PC-3 (cell line): ENCODE results near the gene GPR156. TPM values are rescaled to one million over a fixed set of nuclear protein-coding genes. Genes with fewer than 3 reads are reported as not detected.

Experiments used
- ATAC-seq: fragments of 200-7000 bp; cut with Tn5 transposase; 2 replicates; pipeline ENCODE4 v1.9.1; 2020; ENCODE audit warnings: mild to moderate bottlenecking, moderate library complexity
- BruUV-seq: library from RNA; stranded (reverse); fragments of 400-500 nt; replicated peaks from 2 replicates; lab custom pipeline; 2021; lab: Mats Ljungman, UMichigan
- CTCF ChIA-PET: fragments of 300-600 bp; sonication (Branson Sonifier 250); formaldehyde crosslinking; loops from one replicate; lab custom pipeline; 2022; ENCODE audit warnings: antibody characterized with exemption; lab: Charles Lee
- POLR2A ChIA-PET: fragments of 300-600 bp; sonication (Branson Sonifier 250); formaldehyde crosslinking; loops from one replicate; lab custom pipeline; 2022; ENCODE audit warnings: antibody characterized with exemption; ENCODE audit not compliant: unreplicated experiment; lab: Charles Lee
- DNase-seq: peaks from one replicate; pipeline ENCODE4 v3.0.0-alpha.2; 2015
- H2AFZ ChIP-seq: fragments of 300-600 bp; sonication (generic); 2 replicates; pipeline ENCODE4 v1.6.0; 2016; ENCODE audit warnings: antibody characterized with exemption, low read length
- H3F3A ChIP-seq: fragments of 300-600 bp; sonication (generic); one replicate; pipeline ENCODE4 v1.6.0; 2017; ENCODE audit warnings: antibody characterized with exemption, low read length, control low read depth, mild to moderate bottlenecking; ENCODE audit not compliant: unreplicated experiment
- H3K27ac ChIP-seq: fragments of 300-600 bp; sonication (generic); 2 replicates; pipeline ENCODE4 v1.5.1; 2016; ENCODE audit warnings: mild to moderate bottlenecking, low read length
- H3K27me3 ChIP-seq: fragments of 300-600 bp; sonication (generic); 2 replicates; pipeline ENCODE4 v1.6.1; 2016; ENCODE audit warnings: low read length, mixed read lengths
- H3K36me3 ChIP-seq: fragments of 300-600 bp; sonication (generic); 2 replicates; pipeline ENCODE4 v1.6.1; 2016; ENCODE audit warnings: low read depth, mixed run types, low read length, mixed read lengths
- H3K4me1 ChIP-seq: fragments of 300-600 bp; sonication (generic); 2 replicates; pipeline ENCODE4 v1.5.1; 2016; ENCODE audit warnings: low read length; ENCODE audit not compliant: insufficient read depth
- H3K4me2 ChIP-seq: fragments of 300-600 bp; sonication (generic); 2 replicates; pipeline ENCODE4 v1.6.0; 2016; ENCODE audit warnings: low read length
- H3K4me3 ChIP-seq: fragments of 300-600 bp; sonication (generic); 2 replicates; pipeline ENCODE4 v1.5.1; 2016; ENCODE audit warnings: mild to moderate bottlenecking, low read length, mixed read lengths
- H3K79me2 ChIP-seq: fragments of 300-600 bp; sonication (generic); 2 replicates; pipeline ENCODE4 v1.6.1; 2017; ENCODE audit warnings: low read length, mixed read lengths
- H3K9ac ChIP-seq: fragments of 300-600 bp; sonication (generic); 2 replicates; pipeline ENCODE4 v1.6.0; 2016; ENCODE audit warnings: mild to moderate bottlenecking, low read length
- H3K9me2 ChIP-seq: fragments of 300-600 bp; sonication (generic); replicated peaks from 2 replicates; pipeline ENCODE4 v1.6.1; 2016; ENCODE audit warnings: mixed run types, low read length, mixed read lengths
- H3K9me3 ChIP-seq: fragments of 300-600 bp; sonication (generic); 2 replicates; pipeline ENCODE4 v1.6.1; 2016; ENCODE audit warnings: low read length, mixed read lengths
- H4K20me1 ChIP-seq: fragments of 300-600 bp; sonication (generic); 2 replicates; pipeline ENCODE4 v1.6.1; 2016; ENCODE audit warnings: low read length, mixed read lengths
- EZH2 ChIP-seq: fragments of 300-600 bp; sonication (generic); IDR thresholded peaks from one replicate; pipeline ENCODE4 v1.6.1; 2017; ENCODE audit warnings: antibody characterized with exemption, mild to moderate bottlenecking, low read length; ENCODE audit not compliant: unreplicated experiment
- EZH2phosphoT487 ChIP-seq: fragments of 300-600 bp; sonication (generic); IDR thresholded peaks from 2 replicates; pipeline ENCODE4 v1.6.1; 2018; ENCODE audit warnings: mild to moderate bottlenecking, antibody characterized with exemption, low read length, borderline replicate concordance
- intact Hi-C: fragments of 100-400 bp; cut with micrococcal nuclease; formaldehyde crosslinking; loops from 2 replicates; pipeline ENCODE4 v1.9.0; 2023
- total RNA-seq: library from RNA; depleted of rRNA; stranded (reverse); fragments of >200 nt; gene quantifications from 2 replicates; pipeline ENCODE4 v1.2.3, GENCODE V29; 2014
- TF ChIP-seq, protein P1 (sequence below): fragments of 300-600 bp; sonication (generic); conservative IDR thresholded peaks from 2 replicates; pipeline ENCODE4 v1.5.1; 2017; ENCODE audit warnings: antibody characterized with exemption, low read depth, mild to moderate bottlenecking, low read length

Gene GPR156
- total RNA-seq, 1 experiment from 2014 or later, result 5.1 TPM

DNA sequence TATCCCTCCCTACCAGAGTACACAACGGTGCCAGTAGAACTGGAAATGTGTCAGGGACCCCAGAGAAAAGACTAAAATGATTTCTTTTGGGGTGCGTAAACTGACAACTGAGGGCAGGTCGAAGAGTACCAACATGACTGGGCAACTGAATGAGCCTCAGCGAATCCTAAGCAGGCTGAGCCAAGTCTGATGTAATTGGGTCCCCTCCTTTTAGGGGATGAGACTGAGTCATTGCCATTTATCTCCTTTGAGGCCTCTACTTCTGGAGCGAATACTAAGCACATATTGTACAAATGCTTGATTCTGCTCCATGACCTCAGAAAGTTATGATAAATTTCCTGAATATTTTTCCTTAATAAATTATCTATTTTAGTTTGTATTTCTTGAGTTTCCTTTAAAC, 17.3 kb upstream of the GPR156 start:
- TF ChIP-seq, protein P1, sequence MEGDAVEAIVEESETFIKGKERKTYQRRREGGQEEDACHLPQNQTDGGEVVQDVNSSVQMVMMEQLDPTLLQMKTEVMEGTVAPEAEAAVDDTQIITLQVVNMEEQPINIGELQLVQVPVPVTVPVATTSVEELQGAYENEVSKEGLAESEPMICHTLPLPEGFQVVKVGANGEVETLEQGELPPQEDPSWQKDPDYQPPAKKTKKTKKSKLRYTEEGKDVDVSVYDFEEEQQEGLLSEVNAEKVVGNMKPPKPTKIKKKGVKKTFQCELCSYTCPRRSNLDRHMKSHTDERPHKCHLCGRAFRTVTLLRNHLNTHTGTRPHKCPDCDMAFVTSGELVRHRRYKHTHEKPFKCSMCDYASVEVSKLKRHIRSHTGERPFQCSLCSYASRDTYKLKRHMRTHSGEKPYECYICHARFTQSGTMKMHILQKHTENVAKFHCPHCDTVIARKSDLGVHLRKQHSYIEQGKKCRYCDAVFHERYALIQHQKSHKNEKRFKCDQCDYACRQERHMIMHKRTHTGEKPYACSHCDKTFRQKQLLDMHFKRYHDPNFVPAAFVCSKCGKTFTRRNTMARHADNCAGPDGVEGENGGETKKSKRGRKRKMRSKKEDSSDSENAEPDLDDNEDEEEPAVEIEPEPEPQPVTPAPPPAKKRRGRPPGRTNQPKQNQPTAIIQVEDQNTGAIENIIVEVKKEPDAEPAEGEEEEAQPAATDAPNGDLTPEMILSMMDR, result no peak
- TF ChIP-seq EZH2phosphoT487 (no peak), EZH2 (no peak)
- no peaks in the 10 kb centered on the region for H3K9me3 ChIP-seq
- peaks cover 4% of the 10 kb centered on the region; the same call in 1 of the 2 replicates for H3K4me1 ChIP-seq
- no peaks in the 10 kb centered on the region for H3K27me3 ChIP-seq
- no peak overlapping the region for H3K4me2 ChIP-seq
- CTCF ChIA-PET, result no interaction called here
- intact Hi-C loops, result no loop called here
- H4K20me1 ChIP-seq, result no peaks in the 10 kb centered on the region
- H3K9ac ChIP-seq, result no peak overlapping the region
- no peak overlapping the region for H2AFZ ChIP-seq
- H3K36me3 ChIP-seq, result no peaks in the 10 kb centered on the region
- no peak overlapping the region for H3K27ac ChIP-seq
- ATAC-seq (no peak), DNase-seq (no peak)
- H3K79me2 ChIP-seq, result no peaks in the 10 kb centered on the region
- no peaks in the 10 kb centered on the region for H3F3A ChIP-seq
- H3K4me3 ChIP-seq, result no peak overlapping the region
- BruUV-seq, result no TSS peak
- POLR2A ChIA-PET, result no interaction called here
- H3K9me2 ChIP-seq, result no peaks in the 10 kb centered on the region

DNA sequence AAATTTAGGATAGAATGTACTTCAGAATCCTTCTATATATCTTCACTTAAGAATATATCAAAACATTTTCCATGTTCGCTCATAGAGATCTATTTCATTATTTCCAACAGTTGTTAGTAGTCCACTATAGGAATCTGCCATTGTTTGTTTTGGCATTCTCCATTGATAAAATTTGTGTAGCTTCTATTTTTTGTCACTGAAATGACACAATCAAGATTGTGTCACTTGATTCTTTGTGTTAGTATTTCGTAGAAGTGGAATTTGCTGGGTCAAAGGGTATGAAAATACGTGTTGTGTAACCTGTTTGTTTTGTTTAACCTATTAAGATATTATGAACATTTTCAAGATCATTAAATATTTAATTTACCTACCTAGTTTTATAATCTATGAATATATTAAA, 15.9 kb upstream of the GPR156 start:
- peak; percentile 12 for DNase-seq

DNA sequence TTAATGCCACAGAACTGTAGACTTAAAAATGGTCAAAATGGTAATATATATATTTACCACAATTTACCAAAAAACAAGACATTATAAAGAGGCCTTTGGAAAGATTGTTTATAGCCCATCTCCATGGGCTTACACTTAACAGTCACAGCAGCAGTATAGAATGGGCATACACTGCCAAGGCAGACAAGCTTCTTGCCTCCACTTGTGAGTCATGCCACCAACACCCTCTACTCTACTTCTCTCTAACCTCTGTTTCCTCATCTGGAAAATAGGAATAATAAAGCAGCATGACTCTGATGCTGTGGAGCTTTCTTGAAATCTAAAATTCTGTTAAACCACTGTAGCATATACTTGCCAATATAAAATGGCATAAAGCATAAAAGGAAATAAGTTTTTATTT, 14.4 kb upstream of the GPR156 start:
- Histone ChIP-seq H3K27me3 (no peaks in the 10 kb centered on the region), H2AFZ (no peak overlapping the region), H3K9me2 (no peaks in the 10 kb centered on the region), H3K4me1 (peaks cover 4% of the 10 kb centered on the region; the same call in 1 of the 2 replicates), H3K9ac (no peak overlapping the region), H3K4me2 (no peak overlapping the region), H3K27ac (no peak overlapping the region), H3K9me3 (no peaks in the 10 kb centered on the region), H3F3A (no peaks in the 10 kb centered on the region), H3K36me3 (no peaks in the 10 kb centered on the region), H3K4me3 (no peak overlapping the region), H4K20me1 (no peaks in the 10 kb centered on the region), H3K79me2 (no peaks in the 10 kb centered on the region)
- 0 out of 2 replicates have a peak, but pooled peaks have one; percentile 37 for ATAC-seq
- ChIA-PET CTCF (no interaction called here), POLR2A (no interaction called here)
- intact Hi-C loops, result no loop called here
- no TSS peak for BruUV-seq
- no peak for TF ChIP-seq EZH2phosphoT487
- TF ChIP-seq EZH2, result no peak
- TF ChIP-seq, protein P1, result no peak
- DNase-seq, result peak; percentile 37

More for the DNA sequence above, 15.9 kb upstream of the GPR156 start:
- intact Hi-C loops, result no loop called here
- Histone ChIP-seq H3K27me3 (no peaks in the 10 kb centered on the region), H3F3A (no peaks in the 10 kb centered on the region), H3K4me2 (no peak overlapping the region), H3K9ac (no peak overlapping the region), H3K4me3 (no peak overlapping the region), H3K36me3 (no peaks in the 10 kb centered on the region), H2AFZ (no peak overlapping the region), H3K27ac (no peak overlapping the region), H3K9me3 (no peaks in the 10 kb centered on the region), H3K4me1 (peaks cover 4% of the 10 kb centered on the region; the same call in 1 of the 2 replicates), H3K79me2 (no peaks in the 10 kb centered on the region), H4K20me1 (no peaks in the 10 kb centered on the region), H3K9me2 (no peaks in the 10 kb centered on the region)
- CTCF ChIA-PET, result interaction anchor here (0.7 kb wide), 1 partner anchor 299 kb away, joined by 5 read pairs; no protein-coding TSS in a partner anchor
- POLR2A ChIA-PET, result no interaction called here
- BruUV-seq, result no TSS peak
- ATAC-seq, result no peak
- TF ChIP-seq EZH2phosphoT487 (no peak), EZH2 (no peak)
- TF ChIP-seq, protein P1, result no peak
